ENCODE results near the gene AMPD3.

Gene AMPD3

DNA sequence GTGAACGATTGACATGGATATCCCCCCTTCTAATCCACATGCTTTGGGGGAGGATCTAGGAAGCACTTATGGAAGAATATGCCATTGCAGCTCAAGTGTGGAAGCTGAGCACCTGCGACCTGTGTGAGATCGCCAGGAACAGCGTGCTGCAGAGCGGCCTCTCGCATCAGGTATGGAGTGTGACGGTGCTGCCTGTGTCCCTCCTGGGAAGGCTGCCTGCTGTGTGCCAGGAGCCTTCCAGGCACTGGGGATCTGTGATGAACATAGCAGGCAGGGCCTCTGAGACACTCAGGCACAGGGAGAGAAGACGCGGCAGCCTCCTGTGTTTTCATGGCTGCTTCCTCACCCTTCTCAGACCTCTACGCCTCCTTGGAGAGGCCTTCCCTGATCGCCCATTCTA is 49.4 kb downstream of the AMPD3 start:
- DNase-seq, result no peak

DNA sequence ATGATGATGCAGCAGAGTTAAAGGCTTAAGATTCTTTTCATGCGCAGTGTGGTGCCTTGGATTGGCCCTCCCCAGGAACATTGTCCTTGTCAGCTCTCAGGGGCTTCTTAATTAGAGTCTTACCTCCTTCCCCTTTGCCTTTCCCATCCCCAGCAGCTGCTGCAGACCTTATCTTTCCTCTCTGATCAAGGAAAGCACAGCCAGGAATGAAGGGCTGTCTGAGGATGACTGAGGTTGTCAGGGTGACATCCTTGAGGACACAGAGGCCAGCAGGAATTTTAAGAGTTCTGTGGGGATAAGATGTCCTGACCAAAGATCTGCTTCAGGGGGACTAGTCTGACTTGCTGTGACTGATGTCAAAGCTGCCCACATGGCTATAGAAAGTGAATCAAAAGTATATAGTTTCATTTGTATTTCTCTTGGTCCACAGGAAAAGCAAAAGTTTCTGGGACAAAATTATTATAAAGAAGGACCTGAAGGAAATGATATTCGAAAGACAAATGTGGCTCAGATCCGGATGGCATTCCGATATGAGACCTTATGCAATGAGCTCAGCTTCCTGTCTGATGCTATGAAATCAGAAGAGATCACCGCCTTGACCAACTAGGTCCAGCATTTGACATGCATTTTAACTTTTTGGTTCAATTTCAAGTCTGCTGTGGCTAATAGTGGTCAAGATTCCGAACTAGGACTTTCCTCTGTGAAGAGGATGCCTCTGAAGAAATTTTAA is 50.4 kb downstream of the AMPD3 start:
- no peak for DNase-seq

DNA sequence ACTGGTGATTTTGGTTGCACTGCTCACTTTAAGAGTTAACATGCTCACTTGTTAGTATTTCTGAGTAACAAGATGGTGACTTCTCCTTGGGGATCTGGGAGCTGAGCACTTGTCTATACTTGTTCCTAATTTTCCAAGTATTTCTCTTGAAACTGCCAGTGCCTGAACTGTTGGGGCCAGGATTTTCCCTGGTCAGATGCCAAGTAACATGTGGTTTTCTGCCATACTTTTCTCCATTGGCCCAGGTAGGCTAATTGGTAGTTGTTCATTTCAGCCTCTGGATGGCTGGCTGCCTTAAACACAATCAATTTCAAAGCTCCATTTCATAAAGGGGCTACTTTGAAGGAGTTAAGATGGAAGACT is 50.9 kb downstream of the AMPD3 start:
- DNase-seq, result no peak

DNA sequence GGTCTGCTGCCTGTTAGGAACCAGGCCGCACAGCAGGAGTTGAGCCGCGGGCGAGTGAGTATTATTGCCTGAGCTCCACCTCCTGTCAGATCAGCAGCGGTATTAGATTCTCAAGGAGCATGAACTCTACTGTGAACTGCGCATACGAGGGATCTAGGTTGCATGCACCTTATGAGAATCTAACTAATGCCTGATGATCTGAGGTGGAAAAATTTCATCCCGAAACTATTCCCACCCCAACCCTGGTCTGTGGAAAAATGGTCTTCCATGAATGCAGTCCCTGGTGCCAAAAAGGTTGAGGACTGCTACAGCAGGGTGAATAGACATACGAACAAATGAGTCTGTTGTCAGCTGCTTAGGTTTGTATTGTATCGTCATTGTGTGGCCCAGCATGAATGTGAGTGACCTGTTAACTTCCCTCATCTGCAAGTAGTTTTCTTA is 56.1 kb downstream of the AMPD3 start:
- no peak for DNase-seq

DNA sequence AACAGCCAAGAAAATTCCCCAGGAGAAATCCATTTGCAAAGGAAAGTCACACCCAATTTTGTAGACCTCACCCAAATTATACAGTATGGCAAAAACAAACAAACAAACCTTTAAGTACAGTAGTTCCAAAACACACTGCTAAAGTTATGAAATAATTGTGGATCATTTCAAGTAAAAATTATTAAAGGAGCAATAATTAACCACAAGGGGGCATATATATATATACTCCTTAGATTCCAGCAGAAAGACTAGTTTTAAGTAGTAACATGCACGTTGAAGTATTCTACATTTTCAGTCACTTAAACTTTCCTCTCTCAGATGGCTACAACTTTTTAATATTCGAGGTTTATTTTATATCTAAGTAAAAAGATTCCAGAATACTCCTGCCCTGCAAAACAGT is 59.1 kb downstream of the AMPD3 start:
- DNase-seq, result peak; percentile 41 to 52

DNA sequence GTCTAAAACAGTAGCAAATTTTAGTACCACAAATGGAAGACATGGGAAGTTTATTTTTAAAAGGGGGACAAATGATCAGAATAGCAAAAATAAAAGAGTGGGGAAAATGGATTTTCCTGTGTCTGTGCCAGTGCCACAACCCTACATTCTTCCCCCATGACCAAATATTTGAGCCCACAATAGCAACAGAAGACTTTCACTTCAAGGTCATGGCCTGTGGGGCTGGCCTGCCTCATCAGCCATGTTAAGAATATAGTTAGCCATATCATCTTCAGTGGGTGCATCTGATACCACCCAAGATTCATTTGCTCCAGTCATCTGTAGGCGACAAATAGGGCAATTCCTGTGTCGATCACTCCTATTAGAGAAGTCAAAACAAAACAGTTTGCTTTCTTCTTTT is 59.6 kb downstream of the AMPD3 start:
- DNase-seq, result no peak

DNA sequence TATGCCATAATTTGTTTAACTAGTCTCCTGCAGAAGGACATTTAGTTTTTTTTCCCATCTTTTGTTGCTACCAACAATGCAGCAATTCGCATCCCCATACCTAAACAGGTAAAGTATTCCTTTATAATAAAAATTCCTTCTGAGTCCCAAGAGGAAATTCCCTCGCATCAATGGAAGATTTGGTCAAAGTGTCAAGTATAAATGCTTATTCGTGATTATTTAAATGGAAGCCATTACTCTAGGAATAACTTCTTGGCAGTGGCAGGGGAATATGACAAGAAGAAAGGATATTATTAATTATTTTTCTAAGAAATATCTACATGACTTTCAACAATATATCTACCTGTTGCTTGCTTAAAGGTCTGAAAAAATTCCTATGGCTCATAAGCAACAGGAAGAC is 60.4 kb downstream of the AMPD3 start:
- no peak for DNase-seq

DNA sequence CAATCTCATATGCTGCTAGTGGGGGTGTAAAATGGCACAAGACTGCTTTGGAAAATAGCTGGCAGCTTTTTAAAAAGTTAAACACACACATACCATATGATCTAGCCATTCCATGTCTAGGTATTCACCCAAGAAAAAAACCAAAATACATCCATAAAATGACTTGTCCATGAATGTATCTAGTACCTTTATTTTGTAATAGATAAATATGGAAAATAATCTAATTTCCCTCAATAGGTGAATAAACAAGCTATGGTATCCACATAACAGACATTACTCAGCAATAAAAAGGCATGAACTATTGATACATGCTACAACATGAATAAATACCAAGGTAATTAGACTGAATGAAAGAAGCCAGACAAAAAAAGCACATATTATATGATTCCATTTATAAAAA is 63.1 kb downstream of the AMPD3 start:
- no peak for DNase-seq

DNA sequence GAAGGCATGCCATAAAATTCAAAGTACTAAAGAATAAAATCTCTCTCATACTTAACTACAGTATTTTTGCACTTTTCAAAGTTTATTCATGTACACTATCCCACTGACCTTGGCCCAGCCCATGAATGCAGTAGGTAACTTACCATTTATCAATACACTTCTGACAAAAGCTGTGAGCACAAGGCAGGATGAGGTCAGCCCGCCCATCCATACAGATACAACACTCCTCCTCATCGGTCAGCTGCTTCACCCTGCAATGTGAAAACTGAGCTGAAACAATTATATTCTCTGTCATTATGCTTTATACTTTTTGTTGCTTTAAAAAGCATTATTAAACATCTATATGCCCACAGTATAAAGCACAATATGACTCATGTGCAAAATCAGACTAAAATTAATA is 63.8 kb downstream of the AMPD3 start:
- DNase-seq, result no peak

DNA sequence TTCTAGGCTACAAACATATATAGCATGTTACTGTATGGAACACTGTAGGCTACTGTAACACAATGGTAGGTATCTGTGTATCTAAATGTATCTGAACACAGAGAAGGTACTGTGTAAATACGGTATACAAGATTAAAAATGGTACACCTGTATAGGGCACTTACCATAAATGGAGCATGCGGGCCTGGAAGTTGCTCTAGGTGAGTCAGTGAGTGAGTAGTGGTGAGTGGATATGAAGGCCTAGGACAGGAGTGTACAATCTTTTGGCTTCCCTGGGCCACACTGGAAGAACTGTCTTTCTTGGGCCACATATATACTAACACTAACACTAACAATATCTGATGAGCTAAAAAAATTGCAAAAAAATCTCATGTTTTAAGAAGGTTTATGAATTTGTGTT is 64.6 kb downstream of the AMPD3 start:
- DNase-seq, result no peak

DNA sequence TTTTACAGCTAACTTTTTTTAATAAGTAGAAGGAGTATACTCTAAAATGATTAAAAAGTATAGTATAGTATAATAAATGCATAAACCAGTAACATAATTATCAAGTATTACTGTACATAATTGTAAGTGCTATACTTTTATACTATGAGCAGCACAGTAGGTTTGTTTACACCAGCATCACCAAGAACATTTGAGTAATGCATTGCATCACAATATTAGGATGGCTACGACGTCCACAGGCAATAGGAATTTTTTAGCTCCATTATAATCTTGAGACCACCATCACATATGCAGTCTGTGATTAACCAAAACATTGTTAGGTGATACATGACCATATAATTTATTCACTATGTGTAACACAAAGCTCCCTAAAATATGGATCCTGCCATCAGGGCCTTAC is 65.5 kb downstream of the AMPD3 start:
- DNase-seq, result no peak

DNA sequence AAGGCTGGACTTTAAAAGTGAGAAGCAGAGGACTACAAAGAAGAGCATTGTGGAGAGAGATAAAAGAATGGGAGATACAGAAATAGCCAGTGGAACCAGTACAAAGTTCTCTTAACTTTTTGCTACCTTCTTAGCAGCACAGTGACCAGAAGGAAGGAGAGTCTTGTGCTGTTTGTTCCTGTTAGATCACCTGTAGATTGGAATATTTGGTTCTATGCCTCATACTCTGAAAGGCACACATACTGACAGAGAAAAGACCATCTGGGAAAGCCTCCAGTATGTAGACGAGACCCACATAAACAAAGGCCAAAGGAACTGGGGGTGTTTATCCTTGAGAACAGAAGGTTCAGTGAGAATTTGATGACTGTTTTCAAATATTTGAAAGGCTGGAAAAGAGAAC is 67.2 kb downstream of the AMPD3 start:
- no peak for DNase-seq

DNA sequence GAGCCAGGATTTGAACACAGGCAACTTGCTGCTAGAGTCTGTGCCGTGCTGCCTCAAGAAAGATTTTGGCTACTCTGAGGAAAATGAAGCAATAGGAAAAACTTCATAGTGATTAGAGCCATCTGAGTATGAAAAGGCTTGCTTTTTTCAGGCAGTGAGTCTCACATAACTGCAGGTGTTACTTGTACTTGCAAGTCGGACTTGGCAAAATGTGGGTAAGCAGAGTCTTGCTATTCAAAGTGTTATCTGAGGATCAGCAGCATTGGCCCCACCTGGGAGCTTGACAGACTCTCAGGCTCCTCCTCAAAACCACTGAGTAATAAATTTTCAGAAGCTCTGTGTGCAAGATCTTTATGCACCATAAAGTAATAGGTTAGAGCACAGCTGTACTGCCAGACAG is 67.9 kb downstream of the AMPD3 start:
- DNase-seq, result no peak

DNA sequence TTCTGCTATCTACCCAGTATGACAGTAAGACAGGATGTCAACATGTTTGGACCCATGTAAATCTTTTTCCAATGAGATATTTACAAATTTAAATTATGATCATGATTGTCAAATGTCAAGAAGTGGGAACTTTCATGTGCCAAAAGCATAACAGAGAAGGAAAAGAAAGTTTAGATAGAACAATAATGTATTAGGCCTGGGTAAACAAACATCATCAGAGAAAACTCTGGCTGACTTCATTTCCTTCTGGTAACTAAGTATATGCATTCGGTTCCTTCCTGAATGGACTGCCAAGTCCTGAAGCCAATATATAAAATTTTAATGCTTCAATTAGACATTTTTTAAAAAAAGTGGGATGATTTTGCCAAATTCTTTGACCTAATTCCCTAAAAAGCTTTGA is 69.4 kb downstream of the AMPD3 start:
- no peak for DNase-seq

DNA sequence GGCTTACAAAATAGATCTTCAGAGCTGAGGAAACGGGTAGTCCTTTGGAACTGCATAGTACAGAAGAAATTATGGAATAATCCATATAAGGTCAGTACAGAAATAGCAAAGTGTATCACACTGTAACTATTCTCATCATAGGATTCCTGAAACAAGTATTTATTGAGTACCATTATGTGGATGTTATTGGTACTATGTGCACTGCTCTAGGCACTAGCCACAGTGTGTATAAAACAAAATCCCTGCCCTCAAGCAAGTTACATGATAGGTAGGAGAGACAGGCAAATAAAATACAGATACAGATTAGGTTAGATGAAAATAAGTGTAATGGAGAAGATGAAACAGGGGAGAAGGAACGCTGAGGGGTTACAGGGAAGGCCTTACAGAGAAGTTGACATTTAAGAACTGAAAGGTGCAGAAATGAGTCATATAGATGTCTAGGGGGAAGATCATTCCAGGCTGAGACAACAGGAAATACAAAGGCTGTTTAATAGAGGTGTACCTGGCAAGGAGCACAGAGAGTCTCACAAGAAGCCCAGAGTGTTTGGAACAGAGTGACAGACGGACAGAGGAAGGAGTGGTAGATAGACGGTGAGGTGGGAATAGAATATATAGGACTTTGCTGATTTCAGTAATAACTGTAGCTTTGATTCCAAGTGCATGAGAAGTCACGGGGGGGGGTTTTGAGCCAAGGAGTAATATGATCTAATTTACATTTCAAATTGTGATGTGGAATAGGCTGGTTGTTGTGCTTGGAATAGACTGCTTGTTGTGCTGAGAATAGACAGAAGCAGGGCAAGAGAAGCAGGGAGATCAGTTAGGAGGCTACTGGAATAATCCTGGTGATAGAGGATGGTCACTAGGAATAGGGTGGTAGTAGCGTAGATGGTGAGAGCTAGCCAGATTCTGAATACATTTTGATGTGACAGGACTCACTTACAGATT is 72.2 kb downstream of the AMPD3 start:
- no peak for DNase-seq

DNA sequence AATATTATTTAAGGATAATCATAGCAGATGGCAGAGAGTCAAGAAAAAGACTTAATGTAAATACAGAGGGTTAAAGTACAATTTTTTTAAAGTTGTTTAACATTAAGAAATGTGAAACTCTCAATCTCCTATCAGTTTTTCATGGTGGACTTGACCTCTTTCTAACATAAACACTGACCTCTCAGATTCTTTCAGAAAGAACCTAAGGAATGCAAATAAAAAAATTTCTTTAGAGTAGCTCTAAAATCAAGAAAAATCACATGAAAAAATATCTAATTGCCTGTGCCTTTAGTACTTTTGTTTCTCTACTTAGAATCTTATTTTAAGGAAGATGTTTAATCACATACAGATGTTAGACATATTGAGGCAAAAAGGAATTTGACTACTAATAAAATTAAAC is 73.1 kb downstream of the AMPD3 start:
- DNase-seq, result no peak

DNA sequence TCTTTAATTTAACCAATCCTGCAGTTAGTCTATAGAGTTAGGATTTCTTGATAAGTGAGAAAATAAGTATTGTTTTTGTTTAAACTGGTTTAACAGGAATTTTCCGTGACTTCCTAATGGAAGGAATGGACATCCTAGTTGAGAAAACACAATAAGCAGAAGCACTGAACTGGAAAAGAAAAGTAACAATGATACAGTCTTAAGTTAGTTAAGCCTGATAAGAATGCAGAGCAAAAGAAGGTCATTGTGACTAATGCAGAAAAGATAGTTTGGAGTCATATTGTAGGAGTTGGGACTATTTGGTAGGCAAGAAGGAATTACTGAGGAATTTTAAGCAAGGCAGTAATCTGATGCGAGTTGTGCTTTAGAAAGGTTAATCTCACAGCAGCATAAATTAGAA is 74.2 kb downstream of the AMPD3 start:
- no peak for DNase-seq

DNA sequence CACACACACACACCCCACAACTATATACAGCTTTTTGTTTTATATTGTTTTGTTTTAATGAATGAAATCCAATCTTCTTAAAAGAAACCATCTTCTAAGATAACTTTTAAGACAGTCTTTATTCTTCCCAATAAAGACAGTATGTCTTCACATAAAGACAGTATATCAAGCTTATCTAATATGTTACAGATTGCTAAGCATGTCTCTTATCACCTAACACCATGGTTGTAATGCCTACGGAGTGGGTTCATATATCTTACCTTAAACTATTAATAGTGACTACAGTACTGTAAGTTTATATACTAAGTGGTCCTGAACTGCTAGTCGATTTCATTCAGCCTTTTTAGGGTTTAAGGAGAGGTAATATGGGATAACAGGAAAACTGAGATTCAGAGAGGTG is 77.5 kb downstream of the AMPD3 start:
- DNase-seq, result no peak

DNA sequence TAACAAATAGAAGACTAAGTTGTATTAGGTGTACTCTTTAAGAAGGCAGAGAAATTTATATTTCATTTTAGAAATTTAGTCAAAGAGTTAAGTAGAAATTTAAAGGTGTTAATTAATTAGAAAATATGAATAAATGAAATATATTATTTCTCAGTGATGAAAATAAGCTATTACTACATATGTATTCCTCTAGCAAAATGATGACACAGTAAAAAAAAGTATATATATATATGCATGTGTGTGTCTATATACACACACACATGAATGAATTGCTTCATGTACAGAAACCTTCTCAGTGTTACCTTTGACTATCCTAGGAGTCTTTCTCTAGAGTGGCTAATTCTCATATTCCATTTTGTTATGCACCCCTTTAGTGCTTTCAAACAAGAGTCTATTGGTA is 78.3 kb downstream of the AMPD3 start:
- DNase-seq, result no peak

DNA sequence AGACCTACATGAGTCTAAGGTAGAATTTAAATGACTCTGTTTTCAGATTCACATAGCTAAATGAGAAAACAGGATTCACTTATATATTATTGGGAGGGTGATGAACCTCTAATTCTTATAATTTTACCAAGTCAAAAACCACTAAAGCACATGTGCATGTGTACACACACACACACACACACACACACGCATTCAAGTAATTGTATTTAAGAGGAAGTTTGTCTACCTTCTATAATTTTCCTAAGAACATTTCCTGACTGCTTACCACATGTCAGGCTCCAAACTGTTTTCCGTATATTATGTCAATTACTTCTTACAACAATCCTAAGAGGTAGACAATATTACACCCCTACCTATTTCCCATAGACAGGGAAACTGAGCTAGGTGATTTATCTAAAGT is 79.3 kb downstream of the AMPD3 start:
- peak in 1 of 2 experiments; percentile 28 for DNase-seq

DNA sequence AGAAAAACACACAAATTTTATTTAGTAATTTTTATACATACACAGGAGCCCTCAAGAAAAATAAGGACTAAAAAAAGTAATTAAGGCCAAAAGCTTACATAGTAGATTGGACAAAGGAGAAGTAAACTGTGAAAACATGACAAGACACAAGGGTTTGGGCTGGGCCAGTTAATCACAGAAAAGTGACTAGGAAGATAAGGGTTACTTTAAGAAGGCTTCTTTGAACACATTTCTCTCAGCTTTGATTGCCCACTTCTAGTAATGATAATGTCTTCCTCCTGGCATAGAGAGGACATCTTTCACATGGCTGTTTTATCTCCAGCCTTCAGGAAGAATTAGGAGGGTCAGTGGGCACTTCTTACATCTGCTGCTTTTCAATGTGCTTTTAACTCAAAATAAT is 82.5 kb downstream of the AMPD3 start:
- DNase-seq, result no peak

DNA sequence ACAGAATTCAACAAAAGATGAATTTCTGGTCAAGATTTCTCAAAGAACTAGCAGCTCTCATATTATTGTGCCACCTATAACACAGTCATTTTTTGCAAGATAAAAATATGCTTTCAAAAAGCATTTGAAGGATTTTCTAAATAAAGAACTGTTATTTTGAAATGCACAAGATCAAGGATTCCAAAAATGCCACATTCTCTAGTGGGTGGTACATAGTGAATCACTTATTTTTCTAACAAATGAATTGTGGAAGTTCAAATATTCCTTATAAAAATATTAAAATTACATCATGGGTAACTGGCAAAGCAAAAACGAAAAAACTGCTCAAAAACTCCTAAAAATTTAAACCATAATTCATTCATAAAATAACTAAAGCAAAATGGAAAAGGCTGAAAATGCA is 83.9 kb downstream of the AMPD3 start:
- no peak for DNase-seq

DNA sequence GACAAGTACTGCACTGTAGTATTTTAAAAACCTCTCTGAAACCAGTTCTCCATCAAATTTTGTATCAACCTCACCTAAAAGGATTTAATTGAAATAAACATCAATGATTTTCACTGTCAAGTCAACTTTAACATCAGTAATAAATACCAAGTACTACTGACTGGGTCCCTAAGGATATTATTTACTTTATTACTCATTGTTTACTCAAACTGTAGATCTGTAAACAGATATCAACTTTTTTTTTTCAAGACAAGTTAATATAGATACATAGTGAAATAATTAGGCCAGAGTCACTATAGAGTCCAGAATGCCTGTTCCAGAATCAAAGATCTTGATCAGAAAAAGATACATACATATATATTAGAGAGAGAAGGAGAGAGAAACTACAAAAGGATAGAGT is 84.3 kb downstream of the AMPD3 start:
- no peak for DNase-seq

DNA sequence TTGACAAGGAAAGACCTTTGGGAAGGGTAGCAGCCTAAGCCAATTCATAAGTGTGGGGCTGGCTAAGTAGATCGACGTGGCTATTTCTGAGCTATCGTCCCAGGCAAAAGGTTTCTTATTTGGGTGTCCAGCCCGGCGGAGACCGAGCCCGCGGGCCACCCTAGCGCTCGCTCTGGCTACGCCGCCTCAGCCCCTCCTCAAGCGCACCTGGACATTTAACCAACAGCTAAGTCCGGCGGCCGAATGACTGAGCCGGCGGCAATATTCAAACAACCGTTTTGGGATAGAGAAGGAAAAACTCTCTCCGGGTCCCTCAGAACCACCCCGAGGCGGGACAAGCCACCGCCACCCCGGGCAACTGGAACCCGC is 85.5 kb downstream of the AMPD3 start:
- peak; percentile 5 to 19 for DNase-seq
